HUDEP-2 (cell line): ENCODE data around the gene AKR1A1.
"Not testable (repeated sequence)": the region's sequence is repeated elsewhere in the genome, so short reads cannot be mapped to it uniquely, and the experiment has no call there.

Experiments
- DNase-seq, 76 experiments: peaks; one replicate each; lab custom pipeline; 2025; ENCODE audit not compliant: unreplicated experiment in 76 of 76; lab: John Stamatoyannopoulos, UW

AKR1A1 gene

GRCh38 chr1:45567911-45568310 lies 17.3 kb downstream of the AKR1A1 start:
- DNase-seq, result no peak

- no peak for DNase-seq
These were observed 17.8 kb downstream of the AKR1A1 start for GRCh38 chr1:45568421-45568820.

- DNase-seq, result no peak
These were observed 18.9 kb downstream of the AKR1A1 start for GRCh38 chr1:45569571-45569961.

- DNase-seq, result peak in 57 of 76 experiments; percentile 10 to 70 (median 34)
These were observed 19.4 kb downstream of the AKR1A1 start for GRCh38 chr1:45569962-45570581.

- no peak for DNase-seq
These were observed 20.0 kb downstream of the AKR1A1 start for GRCh38 chr1:45570631-45571030.

GRCh38 chr1:45573231-45573804 lies 22.7 kb downstream of the AKR1A1 start:
- DNase-seq, result no peak

GRCh38 chr1:45574105-45574626 lies 23.5 kb downstream of the AKR1A1 start:
- no peak for DNase-seq

- peak in 75 of 76 experiments; percentile 54 to 97 (median 91) for DNase-seq
These were observed 32.6 kb downstream of the AKR1A1 start for GRCh38 chr1:45583264-45583665.

- DNase-seq, result peak in 74 of 76 experiments; percentile 18 to 95 (median 76)
These were observed 33.2 kb downstream of the AKR1A1 start, which contains the start of gene NASP for GRCh38 chr1:45583666-45584350. TSS of gene NASP (plus strand) at chr1:45584041. CDS start at chr1:45584147, 106 bp downstream.

GRCh38 chr1:45584351-45585109 lies 33.9 kb downstream of the AKR1A1 start:
- peak in 73 of 76 experiments; percentile 20 to 94 (median 80) for DNase-seq

GRCh38 chr1:45585110-45585426 lies 34.4 kb downstream of the AKR1A1 start:
- DNase-seq, result peak in 1 of 76 experiments; percentile 20

GRCh38 chr1:45585496-45586075 lies 35.0 kb downstream of the AKR1A1 start:
- no peak for DNase-seq

- no peak for DNase-seq
These were observed 36.1 kb downstream of the AKR1A1 start for GRCh38 chr1:45586769-45587168.

GRCh38 chr1:45589861-45590260 lies 39.2 kb downstream of the AKR1A1 start:
- DNase-seq, result peak in 2 of 76 experiments; percentile 6 to 19

- no peak for DNase-seq
These were observed 43.8 kb downstream of the AKR1A1 start for GRCh38 chr1:45594412-45594811.

- DNase-seq, result not testable (repeated sequence)
These were observed 46.1 kb downstream of the AKR1A1 start for GRCh38 chr1:45596765-45597164.

- no peak for DNase-seq
These were observed 53.6 kb downstream of the AKR1A1 start for GRCh38 chr1:45604239-45604638.

- DNase-seq, result no peak
These were observed 56.9 kb downstream of the AKR1A1 start for GRCh38 chr1:45607404-45608074.

- DNase-seq, result no peak
These were observed 57.8 kb downstream of the AKR1A1 start for GRCh38 chr1:45608175-45609156.
